Measurements from ENCODE around the gene ENDOU.

DNA sequence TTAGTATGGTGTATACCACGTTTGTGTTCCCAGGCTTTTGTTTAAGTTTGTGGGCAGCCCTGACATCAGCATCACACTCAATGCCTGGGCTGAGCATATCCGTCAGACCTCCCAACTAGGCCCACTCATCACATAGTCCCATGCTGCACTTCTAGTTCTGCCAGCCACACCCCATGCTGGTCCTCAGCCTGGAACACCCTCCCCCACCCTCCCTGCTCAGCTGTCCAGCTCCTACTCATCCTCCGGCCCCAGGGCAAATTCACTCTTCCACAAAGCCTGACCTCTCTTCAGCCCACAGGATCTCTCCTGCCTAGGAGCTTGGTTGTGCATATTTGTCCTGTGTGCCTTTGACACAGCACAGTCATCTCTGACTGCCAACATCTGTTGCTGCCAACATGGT, 3.9 kb upstream of the ENDOU start:
- no peak for TF ChIP-seq CTCF (IDR thresholded peaks at IDR 0.05)
- no peak for TF ChIP-seq POLR2AphosphoS5 (IDR thresholded peaks at IDR 0.05)
- no peak for TF ChIP-seq POLR2A (IDR thresholded peaks at IDR 0.05)
